Measurements from ENCODE around the gene DNAJA4.
"Not testable (repeated sequence)": the region's sequence is repeated elsewhere in the genome, so short reads cannot be mapped to it uniquely, and the experiment has no call there.

DNAJA4 gene

DNA sequence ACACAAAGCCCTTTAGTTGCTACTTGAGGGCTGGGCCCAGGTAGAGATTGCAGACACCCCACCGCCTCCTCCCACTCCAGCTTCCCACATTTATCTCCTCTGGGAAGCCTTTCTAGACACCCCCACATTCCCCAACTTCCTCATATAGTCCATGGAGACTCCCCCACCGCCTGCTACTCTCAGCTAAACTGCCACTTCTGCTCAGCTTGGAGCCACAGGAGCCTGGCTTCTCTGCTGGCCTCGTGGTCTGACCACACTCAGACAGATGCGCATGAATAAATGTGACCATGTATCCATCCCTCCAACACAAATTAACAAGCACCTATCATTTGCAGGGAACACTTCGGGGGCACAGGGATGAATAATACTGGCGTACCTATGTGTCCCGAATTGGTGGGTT is 19.5 kb upstream of the DNAJA4 start:
- DNase-seq, result no peak

DNA sequence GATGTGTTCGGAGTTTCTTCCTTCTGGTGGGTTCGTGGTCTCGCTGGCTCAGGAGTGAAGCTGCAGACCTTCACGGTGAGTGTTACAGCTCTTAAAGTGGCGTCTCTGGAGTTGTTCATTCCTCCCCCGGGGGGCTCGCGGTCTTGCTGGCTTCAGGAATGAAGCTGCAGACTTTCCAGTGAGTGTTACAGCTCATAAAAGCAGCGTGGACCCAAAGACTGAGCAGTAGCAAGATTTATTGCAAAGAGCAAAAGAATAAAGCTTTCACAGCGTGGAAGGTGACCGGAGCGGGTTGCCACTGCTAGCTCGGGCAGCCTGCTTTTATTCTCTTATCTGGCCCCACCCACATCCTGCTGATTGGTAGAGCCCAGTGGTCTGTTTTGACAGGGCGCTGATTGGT is 19.0 kb upstream of the DNAJA4 start:
- DNase-seq, result not testable (repeated sequence)

DNA sequence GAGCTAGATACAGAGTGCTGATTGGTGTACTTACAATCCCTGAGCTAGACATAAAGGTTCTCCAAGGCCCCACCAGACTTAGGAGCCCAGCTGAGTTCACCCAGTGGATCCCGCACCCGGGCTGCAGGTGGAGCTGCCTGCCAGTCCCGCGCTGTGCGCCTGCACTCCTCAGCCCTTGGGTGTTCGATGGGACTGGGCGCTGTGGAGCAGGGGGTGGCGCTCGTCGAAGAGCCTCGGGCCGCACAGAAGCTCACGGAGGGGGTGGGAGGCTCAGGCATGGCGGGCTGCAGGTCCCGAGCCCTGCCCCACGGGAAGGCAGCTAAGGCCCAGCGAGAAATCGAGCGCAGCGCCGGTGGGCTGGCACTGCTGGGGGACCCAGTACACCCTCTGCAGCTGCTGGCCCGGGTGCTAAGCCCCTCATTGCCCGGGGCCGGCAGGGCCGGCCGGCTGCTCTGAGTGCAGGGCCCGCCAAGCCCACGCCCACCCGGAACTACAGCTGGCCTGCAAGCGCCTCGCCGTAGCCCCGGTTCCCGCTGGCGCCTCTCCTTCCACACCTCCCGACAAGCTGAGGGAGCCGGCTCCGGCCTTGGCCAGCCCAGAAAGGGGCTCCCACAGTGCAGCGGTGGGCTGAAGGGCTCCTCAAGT is 18.3 kb upstream of the DNAJA4 start:
- not testable (repeated sequence) for DNase-seq

DNA sequence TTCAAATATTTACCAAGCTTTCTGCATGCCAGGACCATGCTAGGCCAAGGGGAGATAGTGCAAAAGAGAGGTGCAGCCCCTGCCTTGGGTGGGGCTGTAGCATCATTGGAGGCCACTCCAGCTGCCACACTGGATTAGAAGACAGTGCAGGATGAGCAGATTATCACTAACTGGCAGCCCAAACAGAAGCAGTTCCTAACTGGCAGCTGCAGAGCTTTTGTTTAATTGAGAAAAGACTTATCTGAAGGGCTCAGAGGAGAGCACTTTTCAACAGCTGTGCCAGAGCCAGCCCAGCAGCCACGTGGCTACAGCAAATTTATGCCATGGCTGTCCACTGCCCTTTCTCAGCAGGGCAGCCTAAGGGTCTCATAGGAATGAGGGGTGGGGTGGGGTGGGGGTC is 16.5 kb upstream of the DNAJA4 start:
- DNase-seq, result no peak

- DNase-seq, result no peak
These were observed 15.2 kb upstream of the DNAJA4 start for GRCh38 chr15:78249131-78249530.

DNA sequence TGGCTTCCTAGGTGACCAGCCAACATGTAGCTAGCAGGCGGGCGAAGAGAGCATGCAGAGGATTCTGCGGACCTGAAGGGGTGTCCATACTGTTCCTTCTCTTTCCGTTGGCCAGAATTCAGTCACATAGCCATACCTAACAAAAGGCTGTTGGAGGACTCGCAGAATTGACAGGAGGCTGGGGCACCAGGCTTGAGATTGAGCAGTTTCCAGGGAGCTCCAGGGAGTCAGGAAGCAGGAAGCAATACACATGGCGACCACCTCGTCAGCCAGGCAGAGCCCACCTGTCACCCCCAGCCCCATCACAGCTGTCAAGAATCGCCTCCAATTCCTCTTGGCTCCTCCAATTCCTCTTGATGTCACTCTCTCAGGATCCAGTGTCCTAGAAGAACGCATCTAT is 13.2 kb upstream of the DNAJA4 start:
- no peak for DNase-seq

DNA sequence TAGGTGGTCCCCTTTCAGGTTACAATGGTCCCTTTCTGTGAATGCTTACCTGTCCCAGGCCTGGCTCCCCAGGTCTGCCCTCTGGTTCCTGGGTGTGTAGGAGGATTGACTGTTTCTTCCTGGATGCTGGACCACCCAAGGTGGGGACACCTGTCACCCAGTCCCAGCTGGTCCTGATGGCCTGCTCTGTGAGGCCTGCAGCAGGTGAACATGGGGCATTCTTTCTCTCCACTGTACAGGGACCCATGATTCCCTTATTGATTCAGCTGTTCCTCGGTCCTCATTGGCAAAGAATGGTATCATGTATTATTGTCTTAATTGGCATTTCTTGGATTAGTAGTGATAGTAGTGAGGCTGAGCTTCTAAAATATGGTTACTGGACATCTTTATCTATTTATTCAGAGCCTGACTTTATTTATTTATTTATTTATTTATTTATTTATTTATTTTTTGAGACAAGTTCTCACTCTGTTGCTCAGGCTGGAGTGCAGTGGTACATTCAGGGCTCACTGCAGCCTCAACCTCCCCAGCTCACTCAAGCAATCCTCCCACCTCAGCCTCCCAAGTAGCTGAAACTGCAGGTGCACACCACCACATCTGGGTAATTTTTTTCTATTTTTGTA is 8.8 kb upstream of the DNAJA4 start:
- no peak for DNase-seq

- DNase-seq, result no peak
These were observed 8.3 kb upstream of the DNAJA4 start for GRCh38 chr15:78256044-78256437.

DNA sequence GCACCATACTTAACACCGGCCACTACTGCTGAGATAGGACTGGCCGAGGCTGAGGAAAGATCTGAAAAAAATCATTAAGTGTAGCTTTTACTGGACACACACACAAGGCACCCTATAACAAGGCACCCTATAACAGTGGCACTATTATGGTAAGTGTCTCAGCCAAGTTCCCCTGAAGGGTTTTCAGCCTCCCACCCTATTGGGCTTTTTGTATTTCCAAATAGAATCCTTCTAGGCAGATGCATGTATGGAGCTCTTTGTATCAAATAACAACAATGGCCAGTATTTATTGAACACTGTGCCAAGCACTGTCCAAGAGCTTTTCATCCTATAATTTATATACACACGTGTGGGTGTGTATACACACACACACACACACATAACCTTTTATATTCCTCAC is 6.7 kb upstream of the DNAJA4 start:
- no peak for DNase-seq

- DNase-seq, result no peak
These were observed 5.1 kb upstream of the DNAJA4 start for GRCh38 chr15:78259232-78259631.

GRCh38 chr15:78260489-78260888 is 3.9 kb upstream of the DNAJA4 start:
- no peak for DNase-seq

DNA sequence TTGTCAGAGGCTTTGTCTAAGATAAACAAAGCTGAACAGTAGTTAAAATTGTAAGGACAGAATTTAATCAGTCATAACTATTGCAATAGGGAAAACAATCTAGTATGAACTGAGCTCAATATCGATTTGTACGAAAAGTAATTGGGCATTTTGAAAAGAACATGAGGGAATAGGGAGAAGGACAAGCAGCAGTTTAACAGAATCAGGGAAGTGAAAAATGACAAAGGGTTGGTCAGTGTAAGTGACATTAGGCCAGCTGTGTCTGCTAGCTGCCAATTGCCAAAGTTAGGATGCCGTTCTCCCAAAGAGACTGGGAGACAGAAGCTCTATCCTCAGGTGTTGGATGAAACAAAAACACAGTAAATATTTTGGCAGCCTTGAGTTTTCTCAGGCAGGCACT is 3.3 kb upstream of the DNAJA4 start:
- no peak for DNase-seq

DNA sequence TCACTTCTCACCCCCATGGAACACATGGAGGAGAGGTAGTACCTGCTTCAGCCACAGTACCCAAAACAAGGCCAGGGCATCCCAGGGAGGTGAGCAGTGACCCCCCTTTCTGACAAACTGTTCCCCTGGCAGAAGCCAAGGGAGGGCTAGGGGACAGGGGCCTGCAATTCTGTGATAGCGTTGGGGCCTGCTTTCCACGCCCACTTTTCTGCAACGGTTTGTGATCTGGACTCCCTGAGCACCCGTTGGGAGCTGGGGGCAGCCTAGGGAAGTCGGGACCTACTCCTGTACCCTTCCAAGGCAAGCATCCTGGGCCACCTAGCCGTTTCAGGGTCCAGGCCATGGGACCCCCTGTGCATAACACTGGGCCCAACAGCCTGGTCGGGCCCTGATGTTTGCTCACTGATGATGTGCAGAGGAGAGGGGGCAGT is 996 bp upstream of the DNAJA4 start:
- no peak for DNase-seq

DNA sequence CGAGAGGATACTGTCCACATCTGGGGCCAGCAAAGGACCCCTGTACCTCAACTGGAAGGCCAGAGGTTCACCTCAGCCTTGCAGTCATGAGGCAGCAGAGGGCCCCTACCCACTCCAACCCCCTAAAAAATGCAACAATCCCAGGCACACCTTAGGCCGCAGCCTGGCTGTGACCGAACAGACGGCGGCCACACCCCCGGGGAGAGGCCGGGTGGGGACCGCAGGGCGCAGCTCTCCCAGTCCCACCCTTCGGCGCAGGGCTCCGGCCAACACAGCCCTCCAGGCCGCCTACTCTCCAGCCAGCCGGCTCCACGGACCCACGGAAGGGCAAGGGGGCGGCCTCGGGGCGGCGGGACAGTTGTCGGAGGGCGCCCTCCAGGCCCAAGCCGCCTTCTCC is 457 bp upstream of the DNAJA4 start:
- DNase-seq, result no peak

DNA sequence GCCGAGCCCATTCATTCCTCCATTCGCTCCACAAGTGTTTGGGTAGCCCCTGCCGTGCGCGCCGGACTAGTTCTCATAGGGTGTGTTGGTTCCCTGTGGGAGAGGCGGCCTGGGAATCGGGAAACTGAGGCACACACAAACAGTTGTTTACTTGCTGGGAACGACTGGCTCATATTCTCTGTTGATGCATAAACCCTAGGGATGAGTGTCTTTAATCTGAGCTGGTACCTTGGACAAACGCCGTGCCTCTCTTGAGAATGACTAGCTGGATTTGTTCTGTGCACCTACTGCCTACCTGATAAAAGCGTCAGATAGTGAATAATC is 737 bp downstream of the DNAJA4 start:
- DNase-seq, result no peak

GRCh38 chr15:78265752-78266224 is 1.4 kb downstream of the DNAJA4 start:
- no peak for DNase-seq

- no peak for DNase-seq
These were observed 1.9 kb downstream of the DNAJA4 start for GRCh38 chr15:78266229-78266628.

DNA sequence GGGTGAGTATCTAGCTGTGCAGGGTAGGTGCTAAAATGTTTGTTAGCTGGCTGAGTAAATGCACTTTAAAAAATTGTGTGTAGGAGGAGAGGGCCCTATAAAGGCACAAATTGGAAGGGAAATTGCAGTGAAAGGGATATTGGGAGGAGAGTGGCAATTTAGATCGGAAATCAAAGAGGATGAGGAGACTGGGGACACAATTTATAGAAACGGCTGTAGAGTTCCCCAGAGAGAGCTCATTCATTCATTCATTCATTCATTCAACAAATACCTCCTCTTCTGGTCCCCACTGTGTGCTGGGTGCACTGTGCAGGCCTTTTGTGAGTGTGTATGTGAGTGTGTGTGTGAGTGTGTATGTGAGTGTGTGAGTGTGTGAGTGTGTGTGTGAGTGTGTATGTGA is 2.4 kb downstream of the DNAJA4 start:
- DNase-seq, result no peak

GRCh38 chr15:78272316-78272715 is 8.0 kb downstream of the DNAJA4 start:
- DNase-seq, result no peak

- no peak for DNase-seq
These were observed 8.4 kb downstream of the DNAJA4 start for GRCh38 chr15:78272776-78273175.

DNA sequence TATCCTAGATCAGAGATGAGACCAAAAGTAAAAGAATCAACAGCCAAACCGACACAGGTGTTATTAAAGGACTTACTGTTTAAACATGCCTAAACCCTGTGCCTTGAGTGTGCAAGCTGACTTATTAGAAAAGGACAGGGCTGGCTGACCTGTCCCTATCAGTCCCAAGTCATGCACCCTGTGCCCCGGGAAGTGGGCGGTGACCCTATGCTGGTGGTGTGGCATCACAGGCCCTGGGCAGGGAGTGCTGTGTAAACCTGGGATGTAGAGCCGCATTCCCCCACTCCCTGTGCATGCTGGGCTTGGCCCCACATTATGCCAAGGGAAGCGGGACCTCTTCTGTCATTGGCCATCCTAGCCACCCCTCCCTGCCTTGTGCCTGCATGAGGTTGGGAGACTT is 10.6 kb downstream of the DNAJA4 start:
- no peak for DNase-seq

- no peak for DNase-seq
These were observed 11.9 kb downstream of the DNAJA4 start for GRCh38 chr15:78276064-78276943.

- no peak for DNase-seq
These were observed 16.1 kb downstream of the DNAJA4 start for GRCh38 chr15:78280319-78281072.
